Loucy (cell line): Measurements from ENCODE around the gene TNFRSF25.

Experiments used
- EZH2phosphoT487 ChIP-seq: fragments of 200-600 bp; IDR thresholded peaks from 2 replicates; pipeline ENCODE4 v1.6.1; 2018; ENCODE audit warnings: antibody characterized with exemption, mild to moderate bottlenecking, moderate library complexity, borderline replicate concordance
- TF ChIP-seq, protein P1 (sequence below): fragments of 200-600 bp; sonication (generic); conservative IDR thresholded peaks from 2 replicates; pipeline ENCODE4 v1.5.1; 2014; ENCODE audit warnings: mild to moderate bottlenecking, antibody characterized with exemption, low read length

DNA sequence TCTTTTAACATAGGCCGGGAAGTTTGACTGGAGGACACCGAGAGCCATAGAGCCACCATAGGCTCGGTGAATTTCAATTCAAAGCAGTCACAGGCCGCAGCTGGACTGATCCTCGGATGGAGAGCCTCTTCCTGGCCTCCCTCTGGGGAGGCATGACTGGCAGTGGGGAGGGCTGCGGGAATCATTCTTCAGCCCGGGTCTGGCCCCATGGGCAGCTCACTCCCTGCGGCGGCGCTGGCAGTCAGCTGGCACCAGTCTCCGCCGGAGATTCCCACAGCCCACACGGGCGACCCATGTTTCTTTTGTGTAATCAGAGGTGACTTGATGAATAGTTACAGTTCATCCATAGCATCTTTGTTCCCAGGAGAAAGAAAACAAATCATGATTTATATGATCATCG is 30.8 kb downstream of the TNFRSF25 start:
- TF ChIP-seq, protein P1, sequence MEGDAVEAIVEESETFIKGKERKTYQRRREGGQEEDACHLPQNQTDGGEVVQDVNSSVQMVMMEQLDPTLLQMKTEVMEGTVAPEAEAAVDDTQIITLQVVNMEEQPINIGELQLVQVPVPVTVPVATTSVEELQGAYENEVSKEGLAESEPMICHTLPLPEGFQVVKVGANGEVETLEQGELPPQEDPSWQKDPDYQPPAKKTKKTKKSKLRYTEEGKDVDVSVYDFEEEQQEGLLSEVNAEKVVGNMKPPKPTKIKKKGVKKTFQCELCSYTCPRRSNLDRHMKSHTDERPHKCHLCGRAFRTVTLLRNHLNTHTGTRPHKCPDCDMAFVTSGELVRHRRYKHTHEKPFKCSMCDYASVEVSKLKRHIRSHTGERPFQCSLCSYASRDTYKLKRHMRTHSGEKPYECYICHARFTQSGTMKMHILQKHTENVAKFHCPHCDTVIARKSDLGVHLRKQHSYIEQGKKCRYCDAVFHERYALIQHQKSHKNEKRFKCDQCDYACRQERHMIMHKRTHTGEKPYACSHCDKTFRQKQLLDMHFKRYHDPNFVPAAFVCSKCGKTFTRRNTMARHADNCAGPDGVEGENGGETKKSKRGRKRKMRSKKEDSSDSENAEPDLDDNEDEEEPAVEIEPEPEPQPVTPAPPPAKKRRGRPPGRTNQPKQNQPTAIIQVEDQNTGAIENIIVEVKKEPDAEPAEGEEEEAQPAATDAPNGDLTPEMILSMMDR = no peak
- no peak for TF ChIP-seq EZH2phosphoT487
